Fibroblast of gingiva (primary cell): ENCODE measurements around the gene SCNN1B.
"Not testable (repeated sequence)": the region's sequence is repeated elsewhere in the genome, so short reads cannot be mapped to it uniquely, and the experiment has no call there.

ENCODE experiments used
- DNase-seq: peaks from one replicate; pipeline ENCODE4 v3.0.0-alpha.2; 2011; ENCODE audit warnings: low read depth

The SCNN1B gene

GRCh38 chr16:23381702-23382101 lies 79.6 kb downstream of the SCNN1B start:
- not testable (repeated sequence) for DNase-seq

DNA sequence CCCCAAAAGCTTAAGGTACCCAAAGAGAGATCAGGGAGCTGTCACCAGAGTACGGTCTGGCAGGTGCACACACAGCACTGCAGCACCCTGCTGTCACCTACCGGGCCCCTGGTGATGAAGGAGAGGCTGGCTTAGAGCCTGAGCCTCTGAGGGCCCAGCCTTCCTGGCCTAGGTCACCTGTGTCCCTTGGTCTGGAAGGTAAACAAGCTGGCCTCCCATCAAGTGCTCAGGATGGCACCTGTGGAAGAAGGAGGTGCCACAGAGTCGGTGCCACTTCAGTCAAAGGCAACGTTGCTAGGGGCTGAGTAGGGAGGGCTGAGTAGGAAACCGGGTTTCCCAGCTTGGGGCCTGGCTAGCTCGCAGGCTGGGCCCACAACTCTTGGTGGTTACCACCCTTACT lies 80.2 kb downstream of the SCNN1B start:
- DNase-seq = no peak

GRCh38 chr16:23383881-23384280 lies 81.8 kb downstream of the SCNN1B start:
- no peak for DNase-seq

- DNase-seq = no peak
Observed at GRCh38 chr16:23384878-23385277, 82.8 kb downstream of the SCNN1B start.

DNA sequence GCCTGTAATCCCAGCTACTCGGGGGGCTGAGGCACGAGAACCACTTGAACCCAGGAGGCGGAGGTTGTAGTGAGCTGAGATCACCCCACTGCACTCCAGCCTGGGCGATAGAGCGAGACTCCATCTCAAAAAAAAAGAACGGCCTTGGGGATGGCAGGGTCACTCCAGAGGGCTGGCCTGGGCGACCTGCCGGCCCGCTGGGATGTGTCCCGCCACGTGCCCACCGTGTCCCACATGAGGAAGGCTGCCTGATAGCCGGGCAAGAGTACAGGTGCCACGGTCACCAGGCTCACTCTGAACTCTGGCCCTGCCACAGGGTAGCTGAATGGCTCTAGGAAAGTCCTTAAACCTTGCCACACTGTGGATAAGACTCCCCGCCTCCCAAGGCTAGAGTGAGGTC lies 83.3 kb downstream of the SCNN1B start:
- no peak for DNase-seq

DNA sequence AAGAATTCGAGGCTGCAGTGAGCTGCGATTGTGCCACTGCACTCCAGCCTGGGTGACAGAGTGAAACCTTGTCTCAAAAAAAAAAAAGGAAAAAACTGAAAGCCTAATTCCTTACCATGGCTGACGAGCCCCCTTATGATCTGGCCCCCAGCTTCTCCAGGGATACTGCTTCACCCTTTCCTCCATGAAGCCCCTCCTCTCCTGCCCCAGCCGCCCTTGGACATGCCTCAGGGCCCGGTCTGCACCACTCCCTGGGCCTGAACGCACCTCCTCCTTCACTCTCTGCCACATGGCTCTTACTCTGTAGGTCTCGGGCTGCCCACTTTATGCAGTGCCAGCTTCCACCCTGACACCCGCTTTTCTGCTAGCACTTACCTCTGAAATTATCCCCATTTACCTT lies 85.6 kb downstream of the SCNN1B start:
- no peak for DNase-seq

- DNase-seq = no peak
Observed at GRCh38 chr16:23388786-23389185, 86.7 kb downstream of the SCNN1B start.

- DNase-seq = no peak
Observed at GRCh38 chr16:23389201-23389600, 87.1 kb downstream of the SCNN1B start.

DNA sequence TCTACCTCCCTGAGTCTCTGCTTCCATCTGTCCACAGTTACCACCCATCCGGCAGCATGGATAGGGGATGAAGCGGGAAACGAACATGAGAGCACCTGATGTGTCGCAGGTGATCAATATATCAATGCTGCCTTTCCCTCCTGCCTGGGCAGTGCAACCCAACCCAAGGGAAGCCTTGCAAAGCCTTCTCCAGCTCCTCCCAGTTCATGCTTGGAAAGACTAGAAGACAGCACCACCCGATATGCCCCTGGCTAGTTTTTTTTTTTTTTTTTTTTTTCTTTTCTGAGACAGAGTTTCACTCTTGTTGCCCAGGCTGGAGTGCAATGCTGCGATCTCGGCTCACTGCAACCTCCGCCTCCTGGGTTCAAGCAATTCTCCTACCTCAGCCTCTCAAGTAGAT lies 87.8 kb downstream of the SCNN1B start:
- DNase-seq = not testable (repeated sequence)

- DNase-seq = no peak
Observed at GRCh38 chr16:23391381-23392222, 89.5 kb downstream of the SCNN1B start.

GRCh38 chr16:23392223-23392600 lies 90.1 kb downstream of the SCNN1B start:
- no peak for DNase-seq

GRCh38 chr16:23394141-23394831 lies 92.2 kb downstream of the SCNN1B start:
- DNase-seq = no peak

GRCh38 chr16:23395732-23396131 lies 93.6 kb downstream of the SCNN1B start:
- DNase-seq = no peak

- DNase-seq = no peak
Observed at GRCh38 chr16:23397464-23397863, 95.4 kb downstream of the SCNN1B start.

DNA sequence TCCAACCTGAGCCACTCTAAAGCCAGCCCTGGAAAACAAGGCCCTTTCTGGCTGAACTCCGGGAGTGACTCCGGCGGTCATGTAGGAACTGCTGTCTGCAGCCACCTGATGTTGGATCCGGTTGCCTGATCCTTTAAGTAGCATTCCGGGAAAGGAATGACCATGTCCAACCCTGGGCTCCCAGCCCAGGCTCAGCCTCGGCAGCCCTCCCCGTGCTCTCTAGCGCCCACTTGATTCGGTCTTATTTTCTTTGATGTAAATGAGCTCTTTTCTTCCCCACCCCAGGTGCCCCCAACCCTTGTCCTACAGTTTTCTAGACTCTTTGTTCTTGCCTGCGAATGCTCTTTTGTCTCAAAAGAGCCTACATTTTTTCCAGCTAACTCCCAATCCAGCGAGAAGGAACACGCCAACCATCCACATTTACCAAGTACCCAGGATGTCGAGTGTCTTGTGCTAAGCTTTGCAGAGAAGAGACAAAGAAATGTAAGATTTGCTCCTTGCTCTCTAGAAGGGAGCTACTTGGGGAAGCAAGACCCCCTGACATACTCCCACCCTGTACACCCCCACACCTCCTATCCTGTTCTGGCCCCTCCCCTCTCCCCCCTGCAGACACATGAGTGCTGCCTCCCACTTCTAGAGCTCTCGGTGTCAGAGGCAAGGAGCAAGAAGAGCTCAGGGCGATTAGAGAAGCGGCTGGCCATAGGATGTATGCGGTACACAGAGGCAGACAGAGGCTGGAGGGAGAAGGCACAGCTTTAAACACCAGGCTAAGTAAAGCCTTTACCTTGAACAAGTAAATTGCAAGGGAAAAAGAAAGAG lies 97.1 kb downstream of the SCNN1B start:
- no peak for DNase-seq

GRCh38 chr16:23400447-23400846 lies 98.3 kb downstream of the SCNN1B start:
- DNase-seq = not testable (repeated sequence)

GRCh38 chr16:23401139-23401538 lies 99.0 kb downstream of the SCNN1B start:
- no peak for DNase-seq

GRCh38 chr16:23402100-23402499 lies 100.0 kb downstream of the SCNN1B start:
- no peak for DNase-seq

- no peak for DNase-seq
Observed at GRCh38 chr16:23403547-23403946, 101.4 kb downstream of the SCNN1B start.

GRCh38 chr16:23406024-23406423 lies 103.9 kb downstream of the SCNN1B start:
- peak; percentile 58 for DNase-seq

- peak; percentile 78 for DNase-seq
Observed at GRCh38 chr16:23406546-23407240, 104.6 kb downstream of the SCNN1B start.
